HG03457 (cell line): ENCODE results near the gene MAZ.
A peak's percentile ranks its signal among the peaks of the same experiment; 100 is the strongest.
"Not testable (repeated sequence)": the region's sequence is repeated elsewhere in the genome, so short reads cannot be mapped to it uniquely, and the experiment has no call there.

Source experiments
- ATAC-seq: cut with Tn5 transposase; IDR thresholded peaks from one replicate; pipeline ENCODE4 v1.9.1; 2021; ENCODE audit warnings: moderate number of reproducible peaks; ENCODE audit not compliant: unreplicated experiment

MAZ gene

DNA sequence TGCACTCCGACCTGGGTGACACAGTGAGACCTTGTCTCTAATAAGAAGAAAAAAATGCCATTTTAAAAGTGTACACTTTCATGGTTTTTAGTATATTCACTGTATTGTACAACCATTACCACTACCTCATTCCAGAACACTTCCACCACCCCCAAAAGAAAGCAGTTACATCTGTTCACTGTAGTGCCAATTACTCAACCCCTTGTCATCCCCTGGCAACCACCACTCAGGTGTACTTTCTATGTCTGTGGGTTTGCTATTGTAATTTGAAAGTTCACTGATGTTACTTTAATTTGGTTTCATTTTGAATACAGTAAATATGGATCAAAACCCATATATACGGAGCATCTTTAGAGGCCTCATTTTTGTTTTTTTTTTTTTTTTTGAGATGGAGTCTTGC, 22.2 kb upstream of the MAZ start:
- no peak for ATAC-seq

DNA sequence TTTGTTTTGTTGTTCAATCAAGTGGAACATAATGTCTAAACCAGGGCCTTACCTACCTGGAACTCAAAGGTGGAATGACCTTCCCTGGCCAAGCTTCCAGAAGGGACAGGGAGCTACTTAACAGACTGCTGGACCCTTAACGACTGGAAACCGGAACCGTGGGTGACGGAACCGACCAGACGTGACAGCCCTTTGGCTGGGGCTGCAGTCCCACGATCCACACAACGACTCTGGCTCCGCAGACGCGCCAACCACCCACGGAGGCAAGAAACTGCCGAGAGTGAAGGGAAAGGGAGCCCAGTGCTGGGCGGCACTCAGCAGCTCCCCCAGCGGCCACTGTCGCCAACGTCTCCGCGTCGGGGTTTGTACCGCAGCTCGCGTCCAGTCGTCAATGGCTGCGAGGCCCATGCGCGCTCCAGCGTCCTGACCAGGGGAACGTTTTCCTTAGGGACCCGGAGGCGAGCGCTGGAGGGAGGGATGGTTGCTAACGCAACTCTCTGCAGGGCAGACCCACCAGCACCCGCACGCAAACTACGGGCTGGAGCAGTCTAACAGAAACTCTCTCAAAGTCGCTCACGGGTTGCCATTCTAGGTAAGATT, 21.3 kb upstream of the MAZ start:
- no peak for ATAC-seq

DNA sequence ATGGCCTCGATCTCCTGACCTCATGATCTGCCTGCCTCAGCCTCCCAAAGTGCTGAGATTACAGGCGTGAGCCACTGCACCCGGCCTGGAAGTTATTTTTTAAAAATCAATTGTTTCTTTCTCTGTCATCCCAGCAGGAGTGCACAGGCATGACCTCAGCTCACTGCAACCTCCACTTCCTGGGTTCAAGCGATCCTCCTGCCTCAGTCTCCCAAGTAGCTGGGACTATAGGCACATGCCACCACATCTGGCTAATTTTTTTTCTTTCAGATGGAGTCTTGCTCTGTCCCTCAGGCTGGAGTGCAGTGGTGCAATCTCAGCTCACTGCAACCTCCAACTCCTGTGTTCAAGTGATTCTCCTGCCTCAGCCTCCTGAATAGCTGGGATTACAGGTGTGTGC, 19.2 kb upstream of the MAZ start:
- not testable (repeated sequence) for ATAC-seq

DNA sequence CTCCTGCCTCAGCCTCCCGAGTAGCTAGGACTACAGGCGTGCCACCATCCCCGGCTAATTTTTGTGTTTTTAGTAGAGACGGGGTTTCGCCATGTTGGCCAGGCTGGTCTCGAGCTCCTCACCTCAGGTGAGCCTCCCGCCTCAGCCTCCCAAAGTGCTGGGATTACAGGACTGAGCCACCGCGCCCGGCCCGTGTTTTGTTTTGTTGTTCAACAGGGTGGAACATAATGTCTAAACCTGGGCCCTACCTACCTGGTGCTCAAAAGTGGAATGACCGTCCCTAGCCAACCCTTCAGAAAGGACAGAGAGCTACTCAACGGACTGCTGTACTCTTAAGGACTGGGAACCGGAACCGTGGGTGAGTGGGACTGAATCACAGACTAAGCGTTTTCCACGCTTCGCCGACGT, 16.6 kb upstream of the MAZ start:
- no peak for ATAC-seq

DNA sequence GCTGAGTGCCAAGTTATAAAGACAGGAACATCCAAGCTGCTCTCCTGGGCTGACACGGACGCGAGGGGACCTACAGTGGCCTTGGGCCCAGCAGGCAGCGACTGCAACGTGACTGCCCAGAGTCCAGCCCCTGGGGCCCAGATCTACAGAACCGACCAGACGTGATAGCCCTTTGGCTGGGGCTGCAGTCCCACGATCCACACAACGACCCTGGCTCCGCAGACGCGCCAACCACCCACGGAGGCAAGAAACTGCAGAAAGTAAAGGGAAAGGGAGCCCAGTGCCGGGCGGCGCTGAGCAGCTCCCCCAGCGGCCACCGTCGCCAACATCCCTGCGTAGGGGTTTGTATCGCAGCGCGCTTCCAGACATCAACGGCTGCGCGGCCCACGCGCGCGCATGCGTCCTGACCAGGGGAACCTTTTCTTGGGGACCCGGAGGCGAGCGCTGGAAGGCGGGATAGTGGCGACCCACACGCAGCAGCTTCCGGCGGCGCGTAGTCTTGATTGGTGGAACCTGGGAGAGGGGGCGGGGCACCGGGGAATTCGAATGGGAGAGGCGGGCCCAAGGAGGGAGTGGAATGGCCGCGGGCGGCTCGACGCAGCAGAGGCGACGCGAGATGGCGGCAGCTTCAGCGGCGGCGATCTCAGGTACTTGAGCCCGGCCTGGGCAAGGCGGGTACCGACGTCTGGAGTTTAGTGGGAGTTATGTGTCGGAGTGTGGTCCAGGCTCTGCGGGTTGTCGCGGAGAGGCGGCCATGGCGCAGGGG, 16.0 kb upstream of the MAZ start, which contains the start of gene KIF22:
TSS of gene KIF22 (plus strand) at position 569 of the 766 bp plus-strand sequence. CDS start at position 578, 9 bp downstream.
- peak; percentile 83 for ATAC-seq

DNA sequence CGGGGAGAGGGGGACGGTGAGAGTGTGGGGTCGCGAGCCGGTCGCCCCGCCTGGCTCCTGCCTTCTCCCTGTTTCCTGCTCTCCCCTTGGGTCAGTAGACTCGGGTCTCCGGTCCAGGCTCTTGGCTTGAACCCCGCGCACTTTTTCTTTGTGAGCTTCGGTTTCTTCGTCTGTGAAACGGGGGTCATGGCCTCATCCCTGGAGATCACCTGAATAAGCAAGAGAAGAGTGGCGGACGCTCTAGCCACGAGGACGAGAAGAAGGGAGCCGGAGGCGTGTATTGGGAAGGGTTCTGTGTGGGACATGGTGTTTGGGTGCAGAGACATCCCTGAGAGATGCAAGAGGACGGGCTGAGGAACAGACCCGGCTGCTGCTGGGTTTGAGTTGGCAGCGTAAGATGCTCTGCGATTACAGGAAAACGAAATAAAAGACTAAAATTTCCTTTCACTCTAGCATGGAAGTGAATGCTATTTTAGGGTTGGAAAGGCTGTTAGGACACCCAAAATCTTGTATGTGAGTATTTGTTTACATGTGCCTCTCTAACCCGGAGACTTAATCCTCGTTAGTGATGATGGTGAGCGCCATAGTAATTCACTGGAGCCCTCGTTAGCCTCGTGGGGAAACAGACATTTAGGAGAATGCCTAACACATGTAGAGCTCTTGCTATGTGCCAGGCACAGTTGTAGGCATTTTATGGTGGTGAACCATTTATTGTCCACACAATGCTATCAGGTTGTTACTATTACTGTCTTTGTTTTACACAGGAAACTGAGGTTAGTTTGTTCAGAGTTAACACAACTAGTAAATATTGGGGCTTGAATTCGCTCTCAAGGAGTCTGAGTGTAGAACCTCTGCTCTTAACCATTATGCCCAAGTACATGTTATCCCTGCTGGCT, 15.1 kb upstream of the MAZ start:
- no peak for ATAC-seq

DNA sequence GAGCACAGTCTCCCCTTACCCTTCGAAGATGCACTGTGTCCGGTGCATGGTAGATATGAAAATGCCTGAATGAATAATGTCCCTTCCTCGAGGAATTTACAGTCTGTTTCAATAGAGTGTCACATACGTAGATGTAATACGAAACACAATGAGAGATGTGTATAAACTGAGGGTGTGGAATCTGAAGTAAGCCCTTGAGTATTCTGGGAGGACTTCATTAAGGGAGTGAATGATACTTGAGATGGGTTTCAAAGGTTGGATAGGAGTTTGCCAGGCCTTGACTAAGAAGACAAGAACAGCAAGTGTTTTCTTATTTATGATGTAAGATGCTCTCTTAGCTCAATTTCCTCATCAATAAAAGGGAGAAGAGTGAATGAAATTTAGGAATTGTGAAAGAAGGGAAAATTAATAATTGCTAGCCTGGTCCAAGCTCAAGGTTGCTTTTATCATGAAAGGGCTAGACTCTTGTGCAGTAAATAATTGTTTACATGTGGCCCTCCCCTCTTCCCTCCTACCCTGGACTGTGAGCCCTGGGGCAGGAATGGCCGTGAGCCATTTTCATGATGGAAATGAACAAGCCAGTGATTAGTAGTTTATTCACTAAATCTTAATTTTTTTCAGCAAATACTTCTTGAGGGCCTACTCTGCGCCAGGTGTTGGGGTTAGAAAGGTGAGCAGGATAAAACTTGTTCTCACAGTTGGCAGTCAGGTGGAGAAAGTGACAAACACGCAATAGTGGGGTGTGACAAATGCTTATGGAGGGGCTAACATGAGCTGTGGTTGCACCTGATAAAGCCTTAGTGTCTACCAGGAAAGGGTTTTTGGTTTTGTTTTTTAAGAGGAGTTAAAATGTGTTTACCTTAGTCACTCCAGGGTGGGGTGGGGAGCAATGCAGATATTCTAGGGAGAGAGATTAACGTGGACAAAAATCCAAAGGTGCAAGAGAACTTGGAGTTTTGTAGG, 14.2 kb upstream of the MAZ start:
- ATAC-seq, result no peak

DNA sequence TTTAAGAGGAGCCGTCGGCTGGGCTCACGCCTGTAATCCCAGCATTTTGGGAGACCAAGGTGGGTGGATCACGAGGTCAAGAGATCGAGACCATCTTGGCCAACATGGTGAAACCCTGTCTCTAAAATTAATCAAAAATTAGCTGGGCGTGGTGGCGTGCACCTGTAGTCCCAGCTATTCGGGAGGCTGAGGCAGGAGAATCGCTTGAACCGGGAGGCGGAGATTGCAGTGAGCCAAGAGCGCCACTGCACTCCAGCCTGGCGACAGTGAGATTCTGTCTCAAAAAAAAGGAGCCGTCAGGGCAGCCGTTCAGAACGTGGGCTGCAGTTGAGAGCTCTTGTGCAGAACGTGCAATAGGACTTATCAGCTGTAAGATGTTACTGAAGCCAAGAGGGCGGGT, 13.2 kb upstream of the MAZ start:
- not testable (repeated sequence) for ATAC-seq

DNA sequence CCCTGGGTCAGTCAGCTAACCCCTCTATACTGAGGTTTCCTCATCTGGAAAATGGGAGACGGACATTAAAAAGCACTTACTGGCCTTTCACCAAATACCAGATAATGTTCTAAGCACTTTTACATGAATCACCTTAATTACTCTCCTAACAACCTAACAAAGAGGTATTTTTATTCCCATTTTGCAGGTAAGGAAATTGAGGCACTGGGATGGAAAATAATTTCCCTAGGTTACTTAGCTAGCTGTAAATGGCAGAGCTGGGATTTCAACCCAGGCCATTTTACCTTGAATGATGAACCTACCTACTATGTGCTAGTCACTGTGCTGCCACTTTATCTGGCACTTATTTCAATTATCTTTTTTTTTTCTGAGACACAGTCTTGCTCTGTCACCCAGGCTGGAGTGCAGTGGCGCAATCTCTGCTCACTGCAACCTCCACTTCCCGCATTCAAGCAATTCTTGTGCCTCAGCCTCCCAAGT, 12.1 kb upstream of the MAZ start:
- no peak for ATAC-seq

DNA sequence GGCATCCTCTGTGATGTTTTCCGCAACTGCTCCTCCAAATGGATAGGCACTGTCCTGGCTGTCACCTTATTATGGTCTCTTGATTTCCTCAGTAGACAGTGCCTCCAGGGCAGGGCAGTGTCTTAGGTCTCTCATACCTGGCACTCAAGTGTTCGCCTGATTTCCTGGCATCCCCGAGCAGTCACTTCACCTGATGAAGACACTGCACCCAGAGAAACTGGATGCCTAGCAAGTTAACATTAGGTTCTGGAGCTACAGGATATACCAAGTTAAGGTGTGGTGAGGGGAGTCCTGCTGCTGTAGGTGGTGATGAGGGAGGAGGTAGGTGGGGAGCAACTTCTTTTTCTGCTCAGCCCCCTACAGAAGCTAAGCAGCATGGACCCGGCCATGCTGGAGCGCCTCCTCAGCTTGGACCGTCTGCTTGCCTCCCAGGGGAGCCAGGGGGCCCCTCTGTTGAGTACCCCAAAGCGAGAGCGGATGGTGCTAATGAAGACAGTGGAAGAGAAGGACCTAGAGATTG, 3.9 kb upstream of the MAZ start:
- no peak for ATAC-seq

DNA sequence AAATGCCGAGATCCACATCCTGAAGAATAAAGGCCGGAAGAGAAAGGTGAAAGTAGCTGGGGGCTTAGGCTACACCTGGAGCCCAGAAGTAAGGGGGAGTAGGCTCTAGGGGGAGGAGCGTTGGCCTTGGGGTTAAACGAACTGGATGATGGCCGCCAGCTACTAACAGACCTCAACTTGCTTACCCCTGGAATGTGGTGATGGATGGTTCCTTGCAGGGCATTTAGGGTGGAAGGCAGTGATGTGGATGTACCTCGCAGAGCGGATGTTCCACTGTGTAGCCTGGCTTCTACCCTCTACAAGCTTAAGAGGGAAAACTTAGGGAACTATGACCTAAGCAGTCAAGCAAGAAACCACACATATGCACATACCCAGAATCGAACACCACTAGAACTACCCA, 2.3 kb upstream of the MAZ start:
- ATAC-seq, result no peak

DNA sequence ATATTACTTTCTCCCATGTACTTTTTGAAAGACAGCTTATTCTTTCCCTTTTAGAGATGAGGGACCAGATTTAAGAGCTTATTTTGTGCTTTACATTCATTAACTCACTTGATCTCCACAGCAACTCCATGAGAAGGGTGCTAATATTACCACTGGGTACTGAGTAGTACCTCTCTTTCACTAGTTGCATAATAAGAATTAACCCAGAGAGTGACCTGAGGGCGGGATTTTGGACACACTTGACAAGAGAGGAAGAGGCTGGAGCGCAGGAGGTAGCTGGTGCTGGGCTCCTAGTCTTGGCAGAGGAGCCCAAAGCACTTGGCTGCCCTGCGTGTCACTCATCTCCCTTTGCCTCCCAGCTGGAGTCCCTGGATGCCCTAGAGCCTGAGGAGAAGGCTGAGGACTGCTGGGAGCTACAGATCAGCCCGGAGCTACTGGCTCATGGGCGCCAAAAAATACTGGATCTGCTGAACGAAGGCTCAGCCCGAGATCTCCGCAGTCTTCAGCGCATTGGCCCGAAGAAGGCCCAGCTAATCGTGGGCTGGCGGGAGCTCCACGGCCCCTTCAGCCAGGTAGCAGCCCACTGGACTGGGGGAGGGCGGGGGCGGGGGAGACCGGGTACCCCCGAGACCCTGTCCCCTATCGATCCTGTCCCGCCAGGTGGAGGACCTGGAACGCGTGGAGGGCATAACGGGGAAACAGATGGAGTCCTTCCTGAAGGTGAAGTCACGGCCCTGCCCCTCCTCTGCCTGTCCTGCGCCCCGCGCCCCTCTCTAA, 1.7 kb upstream of the MAZ start:
- no peak for ATAC-seq

DNA sequence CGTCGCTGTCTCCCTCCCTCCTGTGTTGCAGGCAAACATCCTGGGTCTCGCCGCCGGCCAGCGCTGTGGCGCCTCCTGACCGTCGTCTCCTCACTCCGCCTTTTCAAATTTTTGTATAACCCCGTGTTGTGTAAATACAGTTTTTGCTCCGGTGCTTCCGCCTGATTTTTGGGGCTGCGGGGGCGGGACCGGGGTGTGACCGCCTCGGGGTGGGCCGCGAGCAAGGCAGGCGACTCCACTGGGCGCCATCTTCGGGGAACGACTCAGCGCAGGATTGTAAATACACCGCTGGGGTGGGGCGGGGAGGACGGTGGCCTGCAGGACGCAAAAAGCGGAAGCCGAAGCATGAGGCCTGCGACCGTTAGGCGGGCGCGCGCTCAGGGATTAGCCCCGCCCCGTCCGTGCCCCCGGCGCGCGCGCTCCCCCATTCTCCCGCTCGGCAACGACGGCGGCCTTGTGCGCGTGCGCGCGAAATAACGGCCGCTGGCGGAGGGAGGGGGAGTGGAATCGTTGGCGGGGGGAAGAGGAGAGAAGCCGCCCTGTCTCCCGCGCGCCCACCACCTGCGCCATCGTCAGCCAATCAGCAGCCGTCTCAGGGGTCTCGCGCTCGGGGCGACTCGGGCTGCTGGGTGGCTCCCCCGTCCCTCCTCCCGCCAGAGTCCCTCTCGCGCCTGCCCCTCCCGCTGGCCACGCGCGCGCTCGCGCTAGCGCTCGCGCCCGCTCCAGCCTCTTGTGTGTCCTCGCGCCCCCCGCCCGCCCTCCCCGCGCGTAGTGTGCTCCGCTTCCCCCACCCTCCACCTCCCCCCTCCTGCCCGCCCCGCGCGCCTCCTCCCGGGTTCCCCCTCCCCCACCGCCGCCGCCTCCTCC, 864 bp upstream of the MAZ start:
- peak; percentile 35 for ATAC-seq

DNA sequence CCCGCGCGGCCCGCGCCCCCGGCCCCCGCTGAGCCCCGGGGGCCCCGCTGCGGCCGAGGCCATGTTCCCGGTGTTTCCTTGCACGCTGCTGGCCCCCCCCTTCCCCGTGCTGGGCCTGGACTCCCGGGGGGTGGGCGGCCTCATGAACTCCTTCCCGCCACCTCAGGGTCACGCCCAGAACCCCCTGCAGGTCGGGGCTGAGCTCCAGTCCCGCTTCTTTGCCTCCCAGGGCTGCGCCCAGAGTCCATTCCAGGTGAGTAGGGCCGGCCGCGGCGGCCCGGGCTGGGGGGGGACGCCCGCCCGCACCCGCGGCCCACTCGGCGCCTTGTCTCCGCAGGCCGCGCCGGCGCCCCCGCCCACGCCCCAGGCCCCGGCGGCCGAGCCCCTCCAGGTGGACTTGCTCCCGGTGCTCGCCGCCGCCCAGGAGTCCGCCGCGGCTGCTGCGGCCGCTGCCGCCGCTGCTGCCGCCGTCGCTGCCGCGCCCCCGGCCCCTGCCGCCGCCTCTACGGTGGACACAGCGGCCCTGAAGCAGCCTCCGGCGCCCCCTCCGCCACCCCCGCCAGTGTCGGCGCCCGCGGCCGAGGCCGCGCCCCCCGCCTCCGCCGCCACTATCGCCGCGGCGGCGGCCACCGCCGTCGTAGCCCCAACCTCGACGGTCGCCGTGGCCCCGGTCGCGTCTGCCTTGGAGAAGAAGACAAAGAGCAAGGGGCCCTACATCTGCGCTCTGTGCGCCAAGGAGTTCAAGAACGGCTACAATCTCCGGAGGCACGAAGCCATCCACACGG, 504 bp downstream of the MAZ start:
- no peak for ATAC-seq

DNA sequence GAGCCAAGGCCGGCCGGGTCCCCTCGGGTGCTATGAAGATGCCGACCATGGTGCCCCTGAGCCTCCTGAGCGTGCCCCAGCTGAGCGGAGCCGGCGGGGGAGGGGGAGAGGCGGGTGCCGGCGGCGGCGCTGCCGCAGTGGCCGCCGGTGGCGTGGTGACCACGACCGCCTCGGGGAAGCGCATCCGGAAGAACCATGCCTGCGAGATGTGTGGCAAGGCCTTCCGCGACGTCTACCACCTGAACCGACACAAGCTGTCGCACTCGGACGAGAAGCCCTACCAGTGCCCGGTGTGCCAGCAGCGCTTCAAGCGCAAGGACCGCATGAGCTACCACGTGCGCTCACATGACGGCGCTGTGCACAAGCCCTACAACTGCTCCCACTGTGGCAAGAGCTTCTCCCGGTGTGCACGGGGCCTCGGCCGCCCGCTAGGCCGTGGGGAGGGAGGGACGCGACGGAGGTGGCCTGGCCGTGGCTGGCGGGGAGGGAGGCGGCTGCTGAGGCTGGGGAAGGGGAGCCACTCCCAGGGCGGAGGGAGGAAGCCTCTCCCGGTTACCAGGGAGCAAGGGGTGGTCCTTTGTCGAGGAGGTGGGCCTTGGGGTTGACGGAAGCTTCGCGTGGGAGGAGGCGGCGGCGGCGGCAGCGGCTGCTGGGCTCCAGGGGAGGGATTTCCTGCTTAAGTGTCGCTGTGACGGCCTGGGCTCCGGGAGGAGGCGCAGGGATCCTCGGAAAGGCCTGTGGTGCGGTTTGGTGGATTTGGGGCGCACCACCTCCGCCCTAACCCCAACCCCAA, 1.3 kb downstream of the MAZ start:
- no peak for ATAC-seq

DNA sequence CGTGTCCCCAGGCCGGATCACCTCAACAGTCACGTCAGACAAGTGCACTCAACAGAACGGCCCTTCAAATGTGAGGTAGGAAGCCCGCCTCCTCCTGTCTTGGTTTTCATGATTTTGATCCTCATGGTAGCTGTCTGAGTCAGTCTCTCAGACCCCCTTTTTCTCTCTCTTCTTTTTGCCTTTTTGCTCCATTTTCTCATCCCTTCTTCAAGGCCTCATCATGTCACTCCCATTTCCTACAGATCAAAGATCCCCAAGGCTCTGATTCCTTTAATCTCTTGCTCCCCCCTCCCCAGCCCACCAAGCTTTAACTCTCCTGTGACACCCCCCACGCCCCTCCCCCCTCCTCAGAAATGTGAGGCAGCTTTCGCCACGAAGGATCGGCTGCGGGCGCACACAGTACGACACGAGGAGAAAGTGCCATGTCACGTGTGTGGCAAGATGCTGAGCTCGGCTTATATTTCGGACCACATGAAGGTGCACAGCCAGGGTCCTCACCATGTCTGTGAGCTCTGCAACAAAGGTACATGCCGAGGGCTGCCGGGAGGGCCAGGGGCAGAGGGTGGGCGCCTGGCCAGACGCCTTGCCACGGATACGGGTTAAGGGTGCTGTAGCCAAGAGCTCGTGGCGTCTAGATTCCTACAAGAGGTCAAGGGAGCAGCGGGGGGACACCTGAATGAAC, 2.0 kb downstream of the MAZ start:
- no peak for ATAC-seq
